Measurements from ENCODE around the gene FLNB.

The FLNB gene

GRCh38 chr3:58192069-58192468, 183.8 kb downstream of the FLNB start:
- no peak for TF ChIP-seq ISL1 (CRISPR knock-in tag; IDR thresholded peaks at IDR 0.05)
- no peak for TF ChIP-seq ZFP3 (CRISPR knock-in tag; IDR thresholded peaks at IDR 0.05)

GRCh38 chr3:58193682-58194407, 185.6 kb downstream of the FLNB start:
- no peak for ATAC-seq

More at GRCh38 chr3:58192069-58192468, 183.8 kb downstream of the FLNB start:
- ATAC-seq: no peak

GRCh38 chr3:58197588-58197987, 189.4 kb downstream of the FLNB start:
- no peak for ATAC-seq
- TF ChIP-seq ESRRG (CRISPR knock-in tag; IDR thresholded peaks at IDR 0.05) (no peak), TOX (CRISPR knock-in tag; IDR thresholded peaks at IDR 0.05; ENCODE audit: borderline replicate concordance) (no peak), ZC3H10 (CRISPR knock-in tag; IDR thresholded peaks at IDR 0.05) (no peak), PPARA (CRISPR knock-in tag; IDR thresholded peaks at IDR 0.05; ENCODE audit: borderline replicate concordance) (no peak), SNAI2 (CRISPR knock-in tag; IDR thresholded peaks at IDR 0.05) (no peak), ZFP3 (CRISPR knock-in tag; IDR thresholded peaks at IDR 0.05) (no peak), BACH2 (CRISPR knock-in tag; IDR thresholded peaks at IDR 0.05; ENCODE audit: borderline replicate concordance) (no peak), ZNF70 (CRISPR knock-in tag; IDR thresholded peaks at IDR 0.05) (no peak), ZNF565 (CRISPR knock-in tag; conservative IDR thresholded peaks at IDR 0.05; ENCODE audit: low read depth) (no peak), OSR1 (CRISPR knock-in tag; IDR thresholded peaks at IDR 0.05) (no peak), POU6F1 (CRISPR knock-in tag; IDR thresholded peaks at IDR 0.05; ENCODE audit: borderline replicate concordance, low read depth) (no peak)

More at GRCh38 chr3:58193682-58194407, 185.6 kb downstream of the FLNB start:
- TF ChIP-seq ZFP30 (CRISPR knock-in tag; IDR thresholded peaks at IDR 0.05) (no peak), POU6F1 (CRISPR knock-in tag; IDR thresholded peaks at IDR 0.05; ENCODE audit: borderline replicate concordance, low read depth) (no peak), CREB5 (CRISPR knock-in tag; IDR thresholded peaks at IDR 0.05; ENCODE audit: low read depth) (no peak), SNAI2 (CRISPR knock-in tag; IDR thresholded peaks at IDR 0.05) (no peak), ZNF8 (CRISPR knock-in tag; IDR thresholded peaks at IDR 0.05) (no peak), PPARA (CRISPR knock-in tag; IDR thresholded peaks at IDR 0.05; ENCODE audit: borderline replicate concordance) (no peak), ZNF70 (CRISPR knock-in tag; IDR thresholded peaks at IDR 0.05) (no peak), CSRNP3 (CRISPR knock-in tag; IDR thresholded peaks at IDR 0.05) (no peak), BACH2 (CRISPR knock-in tag; IDR thresholded peaks at IDR 0.05; ENCODE audit: borderline replicate concordance) (no peak), GLIS3 (CRISPR knock-in tag; IDR thresholded peaks at IDR 0.05) (no peak), OSR1 (CRISPR knock-in tag; IDR thresholded peaks at IDR 0.05) (no peak), ZNF565 (CRISPR knock-in tag; conservative IDR thresholded peaks at IDR 0.05; ENCODE audit: low read depth) (no peak), TSHZ2 (CRISPR knock-in tag; IDR thresholded peaks at IDR 0.05) (no peak), RARB (CRISPR knock-in tag; IDR thresholded peaks at IDR 0.05) (no peak), TOX (CRISPR knock-in tag; IDR thresholded peaks at IDR 0.05; ENCODE audit: borderline replicate concordance) (no peak), ARNTL (CRISPR knock-in tag; IDR thresholded peaks at IDR 0.05; ENCODE audit: borderline replicate concordance, low read depth) (no peak)

Measured in SK-N-SH treated with all-trans-retinoic acid at 6 μM for 48 hours (cell line).